Epithelial cell of esophagus (primary cell): ENCODE measurements around the gene ZBTB20.

ENCODE experiments used
- DNase-seq: peaks from one replicate; pipeline ENCODE4 v3.0.0; 2010; ENCODE audit warnings: low read depth
- H3K4me3 ChIP-seq: 2 replicates; pipeline ENCODE4 v1.5.1; 2011; ENCODE audit warnings: mild to moderate bottlenecking, low read length, control low read depth
- TF ChIP-seq, protein P1 (sequence below): IDR thresholded peaks from 2 replicates; pipeline ENCODE4 v1.5.1; 2011; ENCODE audit warnings: low read depth, mild to moderate bottlenecking, low read length, control low read depth, inconsistent platforms; ENCODE audit not compliant: insufficient read depth; ENCODE audit errors: missing control alignments

The ZBTB20 gene

DNA sequence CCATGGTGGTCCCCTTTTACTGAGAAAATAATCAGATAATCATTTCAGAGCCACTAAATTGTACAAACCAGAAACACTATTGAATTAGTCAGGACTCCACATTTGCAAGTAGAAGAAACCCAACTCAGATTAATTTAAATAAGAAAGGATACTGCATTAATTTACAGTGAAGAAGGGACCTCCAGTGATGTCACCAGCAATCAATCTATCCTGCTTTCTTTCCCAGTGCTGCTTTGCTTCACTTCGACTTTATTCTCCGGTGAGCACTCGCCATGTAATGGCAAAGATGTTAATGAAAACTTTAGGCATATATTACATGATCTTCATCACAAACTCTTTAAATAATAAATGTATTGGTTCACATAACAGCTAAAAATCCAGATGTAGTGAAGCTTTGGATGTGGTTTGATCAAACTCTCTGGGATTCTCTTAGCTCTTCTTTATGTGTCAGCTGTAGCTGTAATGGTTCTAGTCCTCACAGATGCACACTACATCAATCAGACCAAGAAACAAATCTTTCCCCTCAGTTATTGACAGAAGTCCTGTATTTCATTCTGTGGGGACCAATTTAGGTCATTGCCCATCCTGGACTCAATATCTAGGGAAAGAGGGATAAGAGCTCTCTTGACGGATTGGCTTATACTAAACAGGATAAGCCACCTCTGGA is 14.2 kb upstream of the ZBTB20 start:
- no peak for DNase-seq
- TF ChIP-seq, protein P1, sequence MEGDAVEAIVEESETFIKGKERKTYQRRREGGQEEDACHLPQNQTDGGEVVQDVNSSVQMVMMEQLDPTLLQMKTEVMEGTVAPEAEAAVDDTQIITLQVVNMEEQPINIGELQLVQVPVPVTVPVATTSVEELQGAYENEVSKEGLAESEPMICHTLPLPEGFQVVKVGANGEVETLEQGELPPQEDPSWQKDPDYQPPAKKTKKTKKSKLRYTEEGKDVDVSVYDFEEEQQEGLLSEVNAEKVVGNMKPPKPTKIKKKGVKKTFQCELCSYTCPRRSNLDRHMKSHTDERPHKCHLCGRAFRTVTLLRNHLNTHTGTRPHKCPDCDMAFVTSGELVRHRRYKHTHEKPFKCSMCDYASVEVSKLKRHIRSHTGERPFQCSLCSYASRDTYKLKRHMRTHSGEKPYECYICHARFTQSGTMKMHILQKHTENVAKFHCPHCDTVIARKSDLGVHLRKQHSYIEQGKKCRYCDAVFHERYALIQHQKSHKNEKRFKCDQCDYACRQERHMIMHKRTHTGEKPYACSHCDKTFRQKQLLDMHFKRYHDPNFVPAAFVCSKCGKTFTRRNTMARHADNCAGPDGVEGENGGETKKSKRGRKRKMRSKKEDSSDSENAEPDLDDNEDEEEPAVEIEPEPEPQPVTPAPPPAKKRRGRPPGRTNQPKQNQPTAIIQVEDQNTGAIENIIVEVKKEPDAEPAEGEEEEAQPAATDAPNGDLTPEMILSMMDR: no peak
- H3K4me3 ChIP-seq: no peak overlapping the region

DNA sequence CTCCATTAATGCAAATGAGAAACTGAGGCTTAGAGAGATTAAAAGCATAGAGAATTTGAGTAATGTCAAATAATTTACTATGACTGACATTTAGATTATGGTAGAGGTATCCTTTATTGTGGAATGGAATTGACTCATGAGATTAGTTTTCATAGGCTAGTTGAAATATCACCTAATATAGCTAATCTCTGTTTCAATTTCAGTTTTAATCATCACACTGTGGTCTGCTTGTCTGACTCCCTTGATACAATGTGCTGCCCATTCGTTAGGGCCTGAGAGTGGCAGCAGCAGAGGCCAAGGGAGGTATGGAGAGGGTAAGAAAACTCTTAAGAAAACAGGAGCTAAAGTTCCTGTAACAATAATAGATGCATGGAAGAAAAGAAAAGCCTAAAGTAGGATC is 13.2 kb upstream of the ZBTB20 start:
- TF ChIP-seq, protein P1: no peak
- H3K4me3 ChIP-seq: no peak overlapping the region
- no peak for DNase-seq

DNA sequence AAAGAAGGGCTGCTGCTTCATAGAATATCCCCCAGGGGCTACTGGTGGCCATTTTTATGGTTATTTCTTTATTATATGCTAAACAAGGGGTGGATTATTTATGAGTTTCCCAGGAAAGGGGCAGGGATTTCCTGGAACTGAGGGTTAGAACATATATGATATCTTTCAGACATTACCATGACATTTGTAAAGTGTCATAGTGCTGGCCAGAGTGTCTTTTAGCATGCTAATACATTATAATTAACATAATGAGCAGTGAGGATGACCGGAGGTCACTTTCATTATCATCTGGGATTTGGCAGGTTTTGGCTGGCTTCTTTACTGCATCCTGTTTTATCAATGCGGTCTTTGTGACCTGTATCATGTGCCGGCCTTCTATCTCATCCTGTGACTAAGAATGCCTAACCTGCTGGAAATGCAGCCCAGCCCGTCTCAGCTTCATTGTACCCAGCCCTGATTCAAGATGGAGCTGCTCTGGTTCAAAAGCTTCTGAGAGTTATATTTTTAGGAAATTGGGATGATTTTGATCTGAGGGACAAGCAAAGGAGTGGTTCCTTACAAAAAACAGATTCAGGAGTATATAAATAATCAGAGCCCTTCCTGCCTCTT is 9.1 kb upstream of the ZBTB20 start:
- H3K4me3 ChIP-seq: no peak overlapping the region
- TF ChIP-seq, protein P1: no peak
- peak; percentile 29 for DNase-seq

DNA sequence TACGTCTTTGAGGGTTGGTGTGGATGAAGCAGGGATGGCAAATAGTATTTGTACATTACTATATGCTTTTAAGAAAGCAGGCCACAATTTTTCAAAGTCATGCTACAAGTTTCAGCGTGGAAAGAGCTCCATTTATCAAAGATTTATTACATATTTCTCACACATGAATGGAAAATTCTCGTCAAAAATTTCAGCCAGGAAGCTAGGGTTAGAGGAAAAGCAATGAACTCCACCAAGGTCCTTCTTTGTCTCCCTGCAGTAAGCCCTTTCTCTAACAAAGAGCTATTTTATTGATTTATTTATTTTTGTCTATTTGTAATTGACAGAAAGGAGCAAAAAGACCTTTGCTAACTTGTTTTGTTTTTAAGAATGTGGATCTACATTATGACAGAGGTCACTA is 7.5 kb upstream of the ZBTB20 start:
- TF ChIP-seq, protein P1: no peak
- H3K4me3 ChIP-seq: no peak overlapping the region
- DNase-seq: no peak

DNA sequence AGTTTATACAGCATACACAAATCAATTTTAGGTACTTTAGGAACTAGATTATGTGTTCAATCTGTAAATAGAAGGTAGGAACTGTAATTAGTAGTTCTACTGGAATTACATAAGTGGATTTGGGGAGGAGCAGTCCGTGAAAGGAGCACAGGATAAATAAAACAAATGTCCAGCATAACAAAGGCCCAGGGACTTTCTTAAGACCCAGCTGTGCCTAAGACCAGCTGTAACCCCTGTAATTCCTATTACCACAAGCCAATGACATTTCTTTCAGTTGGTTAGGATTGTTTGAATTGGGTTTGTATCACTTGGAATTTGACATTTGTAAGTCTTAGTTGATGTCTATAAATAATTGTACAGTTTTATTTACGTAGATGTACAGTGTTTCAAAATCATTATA is 4.8 kb upstream of the ZBTB20 start:
- TF ChIP-seq, protein P1: no peak
- H3K4me3 ChIP-seq: no peak overlapping the region
- no peak for DNase-seq

DNA sequence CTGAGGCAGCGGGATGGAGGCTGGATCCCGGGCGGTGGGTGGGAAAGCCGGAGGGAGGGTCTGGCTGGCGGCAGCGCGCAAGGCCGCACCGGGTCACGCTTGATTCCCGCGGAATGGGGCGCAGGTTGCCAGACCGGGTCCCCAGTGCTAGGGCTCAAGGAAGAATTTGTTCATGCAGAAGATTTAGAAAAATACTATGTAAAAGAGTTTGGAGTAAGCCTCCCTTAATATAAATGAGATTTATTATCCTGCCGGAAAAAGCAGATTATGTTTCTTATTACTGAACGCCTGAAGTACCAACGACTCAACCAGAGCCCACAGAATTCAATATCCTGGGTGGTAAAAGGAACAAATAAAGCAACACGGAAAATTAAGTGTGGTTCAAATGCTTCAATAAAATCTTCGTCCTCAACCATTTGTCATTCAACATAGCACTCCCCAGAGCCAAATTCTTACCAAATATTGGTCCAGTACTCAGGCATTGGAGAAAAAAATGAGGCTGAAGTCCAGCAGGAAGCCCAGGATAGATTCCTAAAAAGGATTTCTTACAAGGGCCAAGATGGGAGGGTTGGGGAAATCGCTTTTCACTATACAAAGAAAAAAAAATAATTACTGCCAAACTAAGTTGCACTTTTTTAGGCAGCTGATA is 1.2 kb upstream of the ZBTB20 start:
- TF ChIP-seq, protein P1: no peak
- H3K4me3 ChIP-seq: peak overlapping the region; percentile 71
- no peak for DNase-seq
